HepG2 (cell line): ENCODE data around the gene PRKAR1B. TPM values are rescaled to one million over a fixed set of nuclear protein-coding genes. Genes with fewer than 3 reads are reported as not detected.

Experiments
- ATAC-seq: fragments of 200-7000 bp; cut with Tn5 transposase; 3 replicates; pipeline ENCODE4 v1.9.1; 2020; ENCODE audit warnings: mild to moderate bottlenecking, moderate library complexity
- BruUV-seq: library from RNA; stranded (reverse); fragments of 400-500 nt; replicated peaks from 2 replicates; lab custom pipeline; 2021; lab: Mats Ljungman, UMichigan
- CTCF ChIA-PET: fragments of 300-600 bp; formaldehyde crosslinking; extraction: SDS; loops from one replicate; lab custom pipeline; 2021; ENCODE audit warnings: low total read pairs, inconsistent platforms, low intra/inter-chr PET ratio; lab: Yijun Ruan, JAX
- POLR2A ChIA-PET: fragments of 350-600 bp; sonication (Branson Sonifier 250); formaldehyde crosslinking; loops from one replicate; lab custom pipeline; 2020; ENCODE audit warnings: antibody characterized with exemption, inconsistent platforms; lab: Yijun Ruan, JAX
- DNase-seq: peaks from one replicate; pipeline ENCODE4 v3.0.0-alpha.2; 2015; ENCODE audit warnings: low spot score
- FAIRE-seq: peaks from 3 replicates; lab custom pipeline; 2011; peaks lifted over from hg19 to GRCh38; lab: Jason Lieb, UNC
- H2AFZ ChIP-seq: one replicate; pipeline ENCODE4 v1.6.1; 2011; ENCODE audit warnings: low read length, inconsistent platforms
- H3K27ac ChIP-seq: fragments of 300-600 bp; 3 replicates; pipeline ENCODE4 v1.8.0; 2011; ENCODE audit warnings: mixed run types, mild to moderate bottlenecking, mixed read lengths, low read length, inconsistent platforms; ENCODE audit not compliant: insufficient read depth; ENCODE audit errors: extremely low read length
- H3K27me3 ChIP-seq, 2 experiments: fragments of 200-600 bp in 1 of 2; 2 replicates in 1 of 2; 3 replicates in 1 of 2; pipeline versions ENCODE4 v1.6.0 to v1.8.0; 2011; ENCODE audit warnings: low read length in 2 of 2, mild to moderate bottlenecking in 2 of 2, moderate library complexity in 2 of 2, inconsistent platforms in 1 of 2; ENCODE audit not compliant: insufficient read depth in 2 of 2, control insufficient read depth in 1 of 2
- H3K36me3 ChIP-seq, 2 experiments: fragments of 200-600 bp in 1 of 2; replicated peaks in 1 of 2; 2 replicates in 1 of 2; 3 replicates in 1 of 2; pipeline versions ENCODE4 v1.5.1 to v1.8.0; 2011; ENCODE audit warnings: low read length in 2 of 2, inconsistent platforms in 1 of 2; ENCODE audit not compliant: insufficient read depth in 2 of 2, control insufficient read depth in 1 of 2
- H3K4me1 ChIP-seq: 2 replicates; pipeline ENCODE4 v1.5.1; 2012; ENCODE audit warnings: low read length, inconsistent platforms; ENCODE audit not compliant: insufficient read depth
- H3K4me2 ChIP-seq: 2 replicates; pipeline ENCODE4 v1.6.0; 2011; ENCODE audit warnings: low read depth, low read length, inconsistent platforms
- H3K4me3 ChIP-seq, 3 experiments: fragments of 200-600 bp in 1 of 3; sonication (generic), shearing (Covaris generic) in 1 of 3; replicated peaks in 1 of 3; 2 replicates each; pipeline ENCODE4 v1.5.1; 2011 to 2016; ENCODE audit warnings: low read length in 3 of 3, inconsistent platforms in 2 of 3, low read depth in 2 of 3, mild to moderate bottlenecking in 2 of 3, control low read depth in 1 of 3, mixed read lengths in 1 of 3; ENCODE audit not compliant: insufficient read depth in 1 of 3
- H3K79me2 ChIP-seq: one replicate; pipeline ENCODE4 v1.6.1; 2011; ENCODE audit warnings: low read length, inconsistent platforms; ENCODE audit not compliant: insufficient read depth
- H3K9ac ChIP-seq: 2 replicates; pipeline ENCODE4 v1.6.0; 2011; ENCODE audit warnings: mild to moderate bottlenecking, low read depth, low read length, inconsistent platforms; ENCODE audit not compliant: insufficient read depth
- H3K9me3 ChIP-seq: 2 replicates; pipeline ENCODE4 v1.5.1; 2012; ENCODE audit warnings: mild to moderate bottlenecking, low read length
- H4K20me1 ChIP-seq: 2 replicates; pipeline ENCODE4 v1.6.0; 2011; ENCODE audit warnings: inconsistent platforms, mild to moderate bottlenecking, low read length, moderate library complexity; ENCODE audit not compliant: insufficient read depth
- DDIT3 ChIP-seq: sonication (generic); formaldehyde crosslinking; IDR thresholded peaks from 2 replicates; pipeline ENCODE4 v1.4.0; 2020; ENCODE audit warnings: mild to moderate bottlenecking, missing genetic modification reagents
- KLF11 ChIP-seq: IDR thresholded peaks from 2 replicates; pipeline ENCODE4 v1.6.1; 2016; ENCODE audit warnings: missing compliant biosample characterization
- MXI1 ChIP-seq: IDR thresholded peaks from 3 replicates; pipeline ENCODE4 v1.6.1; 2012; ENCODE audit warnings: low read depth, low read length, inconsistent platforms, borderline replicate concordance
- PPARG ChIP-seq: conservative IDR thresholded peaks from 2 replicates; pipeline ENCODE4 v1.6.1; 2016; ENCODE audit warnings: missing biosample characterization, missing genetic modification reagents
- TBP ChIP-seq: sonication (generic); formaldehyde crosslinking; IDR thresholded peaks from 2 replicates; pipeline ENCODE4 v1.5.0; 2020; ENCODE audit warnings: missing genetic modification reagents
- ZNF615 ChIP-seq: sonication (generic); formaldehyde crosslinking; IDR thresholded peaks from 2 replicates; pipeline ENCODE4 v1.5.0; 2020; ENCODE audit warnings: mild to moderate bottlenecking, missing genetic modification reagents, borderline replicate concordance
- ZNF720 ChIP-seq: sonication (generic); formaldehyde crosslinking; IDR thresholded peaks from 2 replicates; pipeline ENCODE4 v1.4.0; 2020; ENCODE audit warnings: missing genetic modification reagents
- WGBS: methylation state at CpG from one replicate; pipeline ENCODE4 v1.1.6; 2017; ENCODE audit warnings: low lambda C conversion rate; 5-methylcytosine and 5-hydroxymethylcytosine counted together
- in situ Hi-C: cut with HindIII; loops from 2 replicates; pipeline ENCODE4 v1.10.0; 2017; ENCODE audit warnings: low pct_unique_long_range_greater_than_20kb; ENCODE audit not compliant: extremely low pct_ligation_motif_present
- intact Hi-C: fragments of 100-400 bp; cut with micrococcal nuclease; formaldehyde crosslinking; loops from one replicate; pipeline ENCODE4 v1.10.0; 2022; ENCODE audit not compliant: unreplicated experiment
- polyA plus RNA-seq, 8 experiments: library from polyadenylated mRNA; depleted of rRNA in 3 of 8; stranded (reverse) in 7 of 8; unstranded in 1 of 8; fragments of >200 nt; fragmentation: Illumina TruSeq in 4 of 8; extraction: Trizol in 4 of 8; gene quantifications; 2 replicates each; pipeline versions ENCODE4 v1.2.1 to v1.2.3, GENCODE V29; 2011 to 2016; ENCODE audit warnings: low read depth in 4 of 8, missing spikeins in 1 of 8, mixed read lengths in 1 of 8; ENCODE audit not compliant: insufficient read depth in 1 of 8
- total RNA-seq, 5 experiments: library from RNA; depleted of rRNA; stranded (reverse); fragments of >200 nt; fragmentation: Illumina TruSeq; extraction: Trizol; gene quantifications; 2 replicates each; pipeline ENCODE4 v1.2.3, GENCODE V29; 2016; ENCODE audit warnings: low read depth in 1 of 5

The PRKAR1B gene
- total and polyA plus RNA-seq, 2 of the 13 experiments (the other 11 are each of a cell fraction or from before 2014, with no cell fraction given): 7.9 to 28.2 TPM

DNA sequence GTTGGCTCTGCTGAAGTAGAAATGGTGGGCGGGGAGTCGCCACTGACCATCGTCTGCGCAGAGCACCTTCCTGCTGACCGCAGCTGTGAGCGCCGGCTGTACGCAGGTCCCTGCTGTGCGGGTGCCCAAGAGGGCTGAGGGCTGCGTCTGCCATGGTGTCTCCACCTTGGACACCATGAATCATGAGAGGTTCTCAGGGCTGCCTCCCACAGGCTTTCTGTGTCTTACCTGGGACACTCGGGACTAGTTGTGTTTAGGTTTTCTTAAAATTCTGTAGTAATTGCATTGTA, 44.9 kb upstream of the PRKAR1B start (continued):
- TF ChIP-seq TBP: no peak

DNA sequence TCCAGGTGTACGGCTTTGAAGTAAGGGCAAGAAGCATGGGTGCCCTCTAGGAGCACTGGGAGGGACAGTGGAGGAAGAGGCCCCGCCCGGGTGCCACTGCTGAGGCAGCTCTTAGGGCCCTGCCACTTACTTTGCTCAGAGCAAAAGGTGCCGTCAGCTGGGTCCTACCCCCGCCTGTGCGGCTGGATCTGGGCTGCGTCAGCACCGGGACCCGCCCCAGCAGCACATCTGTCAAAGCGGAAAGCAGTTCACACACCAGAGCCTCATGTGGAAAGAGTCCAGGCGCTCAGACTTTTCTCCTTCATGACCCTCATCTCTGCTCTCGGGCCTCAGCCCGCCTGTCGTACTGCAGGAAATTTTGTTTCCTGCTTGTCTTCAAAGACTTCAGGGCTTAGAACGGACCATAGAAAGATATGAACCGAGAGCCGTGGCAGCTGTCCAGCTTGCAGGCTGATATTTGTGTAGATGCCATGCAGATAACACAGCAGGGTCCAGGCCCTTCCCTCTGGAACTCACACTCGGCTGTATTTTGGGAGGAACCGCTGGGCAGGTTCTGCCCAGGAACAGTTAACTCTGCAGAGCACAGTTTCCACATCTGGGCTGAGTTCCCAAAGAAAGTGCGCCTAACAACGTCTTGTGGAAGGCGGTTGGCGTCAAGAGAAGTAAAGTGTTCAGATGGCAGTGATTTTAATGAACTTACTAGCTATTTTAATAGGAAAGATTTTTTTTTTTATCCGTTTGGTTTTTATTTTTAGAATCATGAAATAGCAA, 44.3 kb upstream of the PRKAR1B start:
- in situ Hi-C loops (no loop called here), intact Hi-C loops (no loop called here)
- Histone ChIP-seq H3K4me1 (peaks cover 8% of the 10 kb centered on the region), H3K27ac (no peak overlapping the region), H3K4me3 (no peak overlapping the region), H4K20me1 (0 out of 2 replicates have a peak, but pooled peaks cover 2% of the 10 kb centered on the region), H3K79me2 (no peaks in the 10 kb centered on the region), H3K27me3 (no peaks in the 10 kb centered on the region), H2AFZ (no peak overlapping the region), H3K9me3 (no peaks in the 10 kb centered on the region), H3K4me2 (no peak overlapping the region), H3K36me3 (peaks cover 7 to 52% of the 10 kb centered on the region in 2 experiments; a peak in 4 of 5 replicates), H3K9ac (no peak overlapping the region)
- ChIA-PET POLR2A (no interaction called here), CTCF (no interaction called here)
- no TSS peak for BruUV-seq
- 94% methylated on average over 18 of the region's 24 CpGs for WGBS
- TF ChIP-seq MXI1: no peak
- no peak for TF ChIP-seq KLF11 (CRISPR knock-in tag)
- no peak for TF ChIP-seq ZNF615 (CRISPR knock-in tag)
- no peak for TF ChIP-seq ZNF720
- no peak for TF ChIP-seq PPARG (CRISPR knock-in tag)
- no peak for TF ChIP-seq DDIT3 (CRISPR knock-in tag)
- FAIRE-seq: no peak
- DNase-seq: no peak
- no peak for ATAC-seq
